ACHN (cell line): ENCODE data around the gene PDE4B.

Experiments used
- DNase-seq: peaks from one replicate; pipeline ENCODE4 v3.0.0-alpha.2; 2015
- in situ Hi-C: cut with HindIII; loops from 2 replicates; pipeline ENCODE4 v1.10.0; 2017; ENCODE audit warnings: low sequenced_read_pairs, low pct_ligation_motif_present, low pct_unique_long_range_greater_than_20kb

The PDE4B gene

DNA sequence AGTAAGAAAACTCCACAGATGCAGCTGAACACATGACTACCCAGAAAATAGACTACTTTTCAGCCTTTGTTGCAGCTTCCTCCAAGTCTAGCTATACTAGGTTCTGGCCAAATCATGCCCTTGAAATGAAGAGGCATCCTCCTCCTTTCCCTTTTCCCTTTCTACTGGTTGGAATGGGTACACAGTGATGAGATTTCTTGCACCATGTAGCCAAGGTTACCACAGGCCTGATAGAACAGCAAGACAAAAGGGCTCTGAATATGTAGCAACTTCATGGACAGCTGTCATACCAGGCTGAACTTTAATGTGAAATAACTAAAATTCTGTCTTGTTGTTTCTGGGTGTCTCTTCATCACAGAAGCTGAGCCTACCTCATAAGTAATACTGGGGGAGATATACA is 146.5 kb downstream of the PDE4B start:
- in situ Hi-C loops: no loop called here
- no peak for DNase-seq

- in situ Hi-C loops: no loop called here
- no peak for DNase-seq
Measured at GRCh38 chr1:65939636-65940035, 146.9 kb downstream of the PDE4B start.

DNA sequence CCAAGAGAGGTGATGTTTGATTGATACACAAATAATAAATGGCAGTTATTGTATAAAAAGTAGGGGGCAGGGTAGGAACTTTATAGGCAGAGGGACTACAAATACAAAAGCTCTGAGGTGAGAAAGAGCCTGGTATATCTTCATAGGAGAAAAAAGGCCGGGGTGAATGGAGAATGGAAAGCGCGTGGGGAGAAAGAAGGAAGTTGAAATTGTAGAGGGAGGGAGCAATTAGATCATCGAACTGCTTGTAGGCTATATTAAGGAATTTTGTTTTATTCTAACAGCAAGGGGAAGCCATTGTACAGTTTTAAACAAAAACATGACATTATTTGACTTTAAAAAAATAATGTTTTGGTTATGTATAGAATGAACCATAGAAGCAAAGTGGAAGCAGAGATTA is 147.4 kb downstream of the PDE4B start:
- in situ Hi-C loops: no loop called here
- no peak for DNase-seq

- no peak for DNase-seq
- in situ Hi-C loops: no loop called here
Measured at GRCh38 chr1:65942476-65942875, 149.8 kb downstream of the PDE4B start.

DNA sequence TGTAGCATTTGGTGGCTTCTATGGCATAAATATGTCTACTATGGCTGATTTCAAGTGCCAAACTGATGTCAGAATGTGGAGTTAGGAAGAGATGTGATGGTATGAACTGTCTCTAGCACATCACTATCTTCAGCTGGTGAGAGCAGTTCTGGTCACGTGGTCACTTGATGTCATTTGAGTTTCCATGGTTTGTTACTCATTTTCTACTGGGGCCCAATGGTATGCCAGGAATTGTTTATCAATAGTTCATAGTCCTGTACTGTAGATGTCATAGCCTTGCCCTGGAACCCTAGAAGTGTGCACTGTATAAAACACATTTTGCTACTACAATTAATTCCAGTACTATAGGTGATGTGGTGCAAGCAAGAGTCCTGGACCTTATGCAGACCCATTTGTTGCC is 153.7 kb downstream of the PDE4B start:
- in situ Hi-C loops: no loop called here
- DNase-seq: no peak

- in situ Hi-C loops: no loop called here
- DNase-seq: no peak
Measured at GRCh38 chr1:65946960-65947359, 154.3 kb downstream of the PDE4B start.

- in situ Hi-C loops: no loop called here
- DNase-seq: no peak
Measured at GRCh38 chr1:65948609-65949229, 156.0 kb downstream of the PDE4B start.

GRCh38 chr1:65949230-65949626 is 156.5 kb downstream of the PDE4B start:
- DNase-seq: no peak

DNA sequence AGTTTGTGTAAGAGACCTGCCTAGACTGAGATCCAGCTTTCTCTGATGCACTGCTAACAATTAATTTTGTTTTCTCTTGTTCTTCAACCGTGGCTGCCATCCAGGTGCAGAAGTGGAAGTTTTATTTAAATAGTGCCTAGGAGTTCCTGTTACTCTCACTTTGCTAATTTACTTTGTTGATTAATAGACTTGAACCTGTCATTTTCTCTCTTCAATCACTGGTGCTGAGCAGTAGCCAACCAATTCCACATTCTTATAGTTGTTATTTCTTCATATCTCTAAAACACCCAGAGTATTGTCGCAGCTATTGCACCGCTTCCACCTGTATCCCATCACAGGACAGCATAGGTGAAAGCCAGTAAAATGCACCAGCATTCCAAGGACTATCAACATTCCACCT is 157.2 kb downstream of the PDE4B start:
- in situ Hi-C loops: loop anchor here (25.0 kb wide), 1 partner anchor 287 kb away; no protein-coding TSS in a partner anchor
- DNase-seq: no peak

More at GRCh38 chr1:65949230-65949626, 156.5 kb downstream of the PDE4B start:
- in situ Hi-C loops: no loop called here

GRCh38 chr1:65952696-65953095 is 160.0 kb downstream of the PDE4B start:
- in situ Hi-C loops: loop anchor here (25.0 kb wide), 1 partner anchor 285 kb away; no protein-coding TSS in a partner anchor
- DNase-seq: no peak

DNA sequence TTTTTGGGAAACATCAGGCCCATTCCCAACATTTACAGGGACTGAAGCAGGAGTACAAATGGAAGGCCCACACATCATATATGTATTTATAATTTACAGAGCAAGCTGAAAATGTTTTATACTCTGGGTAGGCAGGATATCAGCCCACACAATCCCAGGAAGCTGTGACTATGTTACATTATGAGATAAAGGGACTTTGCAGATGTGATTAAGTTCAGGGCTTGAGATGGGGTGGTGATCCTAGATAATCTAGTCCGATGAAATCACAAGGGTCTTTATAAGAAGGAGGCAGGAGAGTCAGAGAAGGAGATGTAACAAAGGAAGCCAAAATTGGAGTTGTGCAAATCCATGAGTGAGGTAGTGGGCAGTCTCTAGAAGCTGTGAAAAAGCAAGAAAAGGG is 160.5 kb downstream of the PDE4B start:
- no peak for DNase-seq
- in situ Hi-C loops: loop anchor here (25.0 kb wide), 1 partner anchor 284 kb away; no protein-coding TSS in a partner anchor

DNA sequence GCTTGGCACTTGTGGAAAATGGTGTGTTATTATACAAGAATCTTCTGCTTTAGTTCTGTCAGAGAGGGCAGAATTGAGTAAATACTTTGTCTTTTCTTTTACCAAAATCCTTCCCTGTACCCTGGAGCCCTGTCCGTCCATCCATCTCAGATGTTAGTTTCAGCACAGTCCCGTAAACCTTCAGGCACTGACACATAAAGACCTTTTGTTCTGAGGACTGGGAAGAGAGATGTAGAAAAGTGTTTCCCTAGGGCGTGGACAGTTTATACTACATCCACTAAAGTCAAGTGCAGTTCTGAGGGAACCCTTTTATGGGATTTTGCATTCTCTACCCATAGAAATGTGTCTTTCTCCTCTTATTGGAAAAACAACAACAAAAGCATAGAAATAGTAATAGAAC is 162.4 kb downstream of the PDE4B start:
- no peak for DNase-seq
- in situ Hi-C loops: loop anchor here (25.0 kb wide), 1 partner anchor 282 kb away; no protein-coding TSS in a partner anchor

GRCh38 chr1:65955503-65955902 is 162.8 kb downstream of the PDE4B start:
- DNase-seq: no peak
- in situ Hi-C loops: loop anchor here (25.0 kb wide), 1 partner anchor 282 kb away; no protein-coding TSS in a partner anchor

DNA sequence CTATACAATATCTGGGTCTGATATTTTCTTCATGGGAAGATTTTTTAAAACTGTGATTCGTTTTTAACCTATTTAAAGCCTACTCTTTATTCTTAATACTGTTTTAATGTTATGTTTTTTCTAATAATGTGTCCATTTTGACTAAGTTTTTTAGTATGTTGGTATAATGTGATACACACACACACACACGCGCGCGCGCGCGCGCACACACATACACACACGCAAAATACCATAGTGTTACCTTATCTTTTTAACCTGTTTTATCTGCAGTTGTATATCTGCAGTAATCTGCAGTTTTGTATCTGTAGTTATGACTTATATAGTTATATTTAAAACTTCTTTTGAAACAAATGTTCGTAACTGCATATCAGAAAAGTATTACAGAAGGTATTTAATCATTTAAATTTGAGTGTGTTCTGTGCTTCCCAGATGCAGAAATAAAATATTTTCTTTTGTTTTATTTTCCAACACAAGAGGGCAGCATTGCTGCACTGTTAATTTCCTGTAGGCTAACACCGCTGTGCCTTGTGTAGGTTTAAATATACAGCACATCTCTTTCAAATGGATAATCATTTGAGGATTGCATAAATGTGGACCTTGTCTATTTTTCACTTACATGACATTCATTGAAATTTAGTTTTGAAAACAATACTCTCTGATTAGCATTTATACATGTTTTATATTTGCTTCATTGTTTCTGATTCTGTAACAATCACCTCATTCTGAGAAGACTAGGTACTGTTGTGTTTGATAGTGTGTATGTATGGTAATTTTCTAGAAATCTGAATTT is 166.1 kb downstream of the PDE4B start:
- DNase-seq: peak; percentile 31
- in situ Hi-C loops: loop anchor here (25.0 kb wide), 1 partner anchor 279 kb away; no protein-coding TSS in a partner anchor

DNA sequence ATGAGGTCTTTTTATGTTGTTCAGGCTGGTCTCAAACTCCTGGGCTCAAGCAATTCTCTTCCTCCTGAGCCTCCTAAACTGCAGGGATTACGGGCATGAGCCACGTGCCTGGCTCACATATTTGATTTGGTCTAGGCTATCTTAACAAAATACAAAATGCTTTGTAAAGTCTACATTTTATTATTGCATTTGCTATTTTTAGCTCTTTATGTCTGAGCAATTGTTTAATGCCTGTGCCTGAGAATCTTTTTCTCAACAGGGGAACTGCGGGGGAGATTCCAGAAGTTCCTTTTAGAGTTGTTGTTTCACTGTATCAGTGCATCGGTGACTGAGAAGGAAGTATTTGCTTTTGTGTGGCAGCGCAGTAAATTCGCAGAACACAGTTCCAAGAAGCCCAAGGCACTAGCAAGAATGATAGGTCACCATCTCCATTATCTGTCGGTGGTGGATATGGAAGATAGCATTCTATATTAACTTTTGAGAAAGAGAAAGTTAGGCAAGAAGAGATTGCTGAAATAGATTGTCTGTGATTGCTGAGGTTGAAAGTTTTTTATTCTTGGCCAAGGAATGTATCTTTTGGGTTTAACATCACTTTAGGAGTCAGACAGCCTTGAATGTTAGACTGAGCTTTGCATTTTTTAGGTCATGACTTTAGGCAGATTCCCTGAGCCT is 167.3 kb downstream of the PDE4B start:
- in situ Hi-C loops: loop anchor here (25.0 kb wide), 1 partner anchor 277 kb away; no protein-coding TSS in a partner anchor

GRCh38 chr1:65963156-65963888 is 170.6 kb downstream of the PDE4B start:
- in situ Hi-C loops: loop anchor here (25.0 kb wide), 1 partner anchor 274 kb away; no protein-coding TSS in a partner anchor
- no peak for DNase-seq

More for the DNA sequence above, 167.3 kb downstream of the PDE4B start:
- no peak for DNase-seq

GRCh38 chr1:65964123-65964522 is 171.4 kb downstream of the PDE4B start:
- no peak for DNase-seq
- in situ Hi-C loops: loop anchor here (25.0 kb wide), 1 partner anchor 273 kb away; no protein-coding TSS in a partner anchor
